Pons (tissue), 1 donor: ENCODE results near the gene KIF25.

Source experiments
- DNase-seq: peaks from one replicate; pipeline ENCODE4 v3.0.0-alpha.2; 2016; ENCODE audit warnings: low spot score

KIF25 gene

DNA sequence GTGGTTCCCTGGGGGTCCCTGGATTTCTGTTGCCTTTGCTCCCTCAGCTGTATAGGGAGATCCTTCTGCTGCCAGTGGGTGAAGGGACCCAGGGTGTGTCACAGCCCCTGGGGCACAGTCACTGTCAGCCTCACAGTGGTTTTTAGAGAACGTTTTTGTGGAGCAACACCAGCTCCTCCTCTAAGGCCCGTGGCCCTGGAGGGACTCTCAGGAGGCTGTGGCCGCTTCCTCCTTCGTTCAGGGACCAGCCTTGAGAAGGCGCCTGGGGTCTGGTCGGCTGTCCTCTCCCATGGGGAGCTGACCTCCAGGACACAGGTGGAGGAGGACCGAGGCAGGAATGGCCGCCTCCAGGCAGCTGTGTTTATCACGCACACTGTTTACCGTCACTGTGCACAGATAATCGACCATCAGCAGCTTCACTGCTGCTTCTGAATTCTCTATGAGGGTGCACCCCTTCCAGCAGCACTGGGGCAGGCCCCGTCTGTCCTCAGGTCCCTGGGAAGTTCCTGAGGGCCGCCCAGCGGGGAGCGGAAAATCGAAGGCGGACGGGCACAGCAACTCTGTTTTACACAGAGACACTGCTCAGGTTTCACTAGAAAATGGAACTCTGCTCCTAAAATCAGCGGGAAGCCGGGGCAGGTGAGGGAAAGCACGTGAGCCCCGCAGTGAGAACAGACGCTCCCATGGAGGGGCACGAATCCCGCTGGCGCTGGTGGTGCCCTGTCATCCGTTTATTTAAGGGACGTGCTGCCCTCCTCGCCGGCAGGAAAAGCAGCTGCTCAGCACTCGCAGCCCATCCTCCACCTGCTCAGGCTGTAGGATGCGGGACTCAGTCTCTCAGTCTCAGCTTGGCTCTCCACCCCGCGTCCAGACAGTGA lies 92.0 kb downstream of the KIF25 start:
- no peak for DNase-seq

DNA sequence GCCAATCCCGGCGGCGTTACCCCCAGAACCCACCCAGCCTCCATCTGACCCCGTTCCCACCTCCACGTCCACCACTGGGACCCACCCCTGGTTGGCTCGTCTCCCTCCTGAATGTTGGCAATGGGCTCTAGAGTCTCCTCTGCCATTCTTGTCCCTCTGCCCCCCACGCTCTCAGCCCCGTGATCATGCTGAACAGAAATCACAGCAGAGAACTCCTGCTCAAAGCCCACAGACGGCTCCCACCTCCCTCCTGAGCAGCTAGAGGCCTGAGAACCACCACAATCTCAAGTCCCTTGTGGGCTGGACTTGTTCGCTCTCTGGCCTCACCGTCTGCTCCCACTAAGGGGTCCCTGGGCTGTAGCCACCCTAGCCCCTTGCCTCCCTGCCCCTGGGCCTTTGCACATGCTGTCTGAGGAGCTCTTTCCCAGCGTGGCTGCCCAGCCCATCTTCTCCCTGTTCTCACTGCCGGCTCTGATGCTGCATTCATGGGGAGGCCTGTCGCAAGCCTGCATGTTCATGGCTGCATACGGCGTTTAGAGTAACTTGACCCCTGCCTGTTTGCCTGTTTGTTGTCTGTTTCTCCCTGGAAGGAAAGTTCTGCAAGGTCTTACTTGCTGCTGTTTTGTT lies 92.7 kb downstream of the KIF25 start:
- DNase-seq = no peak

DNA sequence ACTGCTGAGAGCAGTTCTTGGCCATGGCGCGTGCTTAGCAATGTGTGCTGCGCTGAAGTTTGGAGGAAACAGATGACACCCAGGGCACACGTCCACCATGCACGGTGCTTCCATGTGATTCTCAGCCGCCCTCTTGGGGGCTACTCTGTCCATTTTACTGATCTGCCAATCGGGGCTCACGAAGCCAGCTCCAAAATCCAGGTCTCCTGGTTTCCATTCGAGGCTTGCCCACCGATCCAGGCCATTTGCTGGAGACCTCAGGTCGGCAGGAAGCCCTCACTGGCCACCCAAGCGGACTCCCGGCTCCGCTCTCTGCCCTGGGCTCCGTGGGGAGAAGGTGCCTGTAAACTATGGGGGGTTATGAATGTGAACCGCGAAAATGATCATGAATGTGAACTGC lies 93.2 kb downstream of the KIF25 start:
- DNase-seq = no peak

DNA sequence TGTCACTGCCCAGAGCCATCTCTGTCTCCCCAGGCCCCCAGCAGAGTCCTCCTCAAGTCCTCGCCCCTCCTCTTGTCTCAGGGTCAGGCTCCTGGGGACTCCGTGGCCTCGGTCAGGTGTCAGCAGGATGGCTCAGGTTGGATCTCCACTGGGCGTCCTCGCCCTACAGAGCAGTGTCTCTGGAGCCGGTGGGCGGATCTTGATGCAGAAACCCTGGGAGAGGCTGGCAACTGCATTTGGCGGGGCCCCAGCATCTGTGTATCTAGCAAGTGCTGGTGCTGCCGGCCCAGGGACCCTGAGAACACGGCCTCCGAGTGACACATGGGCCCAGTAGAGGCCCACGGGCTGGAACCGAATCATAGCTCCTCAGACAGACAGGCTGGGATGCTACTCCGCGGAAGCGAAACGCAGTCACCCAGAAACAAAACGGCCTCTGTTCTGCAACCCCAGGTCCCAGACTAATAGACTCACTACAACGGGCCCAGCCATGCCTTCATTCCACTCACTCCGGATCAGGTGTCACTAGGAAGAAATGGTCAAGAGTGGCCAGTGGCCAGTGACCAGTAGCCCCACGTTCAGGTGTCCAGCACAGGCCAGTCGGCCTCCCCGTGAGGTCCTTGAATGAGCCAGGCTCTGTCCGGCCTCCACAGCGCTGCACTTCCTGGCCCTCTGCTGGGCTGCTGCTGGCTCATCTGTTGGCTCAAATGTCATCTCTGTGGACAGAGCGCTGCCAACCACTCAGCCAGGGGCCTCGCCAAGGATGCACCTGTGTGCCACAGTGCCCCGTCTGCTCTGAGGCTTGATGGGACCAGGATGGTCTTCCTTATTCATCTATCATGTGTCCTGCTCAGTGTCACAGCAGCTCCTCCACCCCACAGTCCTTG lies 94.2 kb downstream of the KIF25 start:
- DNase-seq = no peak

DNA sequence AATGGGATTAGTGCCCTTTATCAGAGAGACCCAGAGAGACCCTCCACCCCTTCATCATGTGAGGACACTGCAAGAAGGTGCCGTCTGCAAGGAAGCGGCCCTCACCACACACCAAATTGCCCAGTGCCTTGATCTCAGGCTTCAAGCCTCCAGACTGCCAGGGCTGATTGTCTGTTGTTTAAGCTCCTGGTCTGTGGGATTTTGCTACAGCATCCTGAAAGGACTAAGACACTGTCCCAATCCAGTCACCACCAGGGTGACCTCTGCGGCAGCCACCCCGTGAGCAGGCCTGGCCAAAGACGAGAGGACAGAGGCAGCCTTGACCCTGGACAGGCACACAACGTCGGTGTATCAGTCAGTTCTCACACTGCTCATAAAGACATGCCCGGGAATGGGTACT lies 95.1 kb downstream of the KIF25 start:
- DNase-seq = no peak

DNA sequence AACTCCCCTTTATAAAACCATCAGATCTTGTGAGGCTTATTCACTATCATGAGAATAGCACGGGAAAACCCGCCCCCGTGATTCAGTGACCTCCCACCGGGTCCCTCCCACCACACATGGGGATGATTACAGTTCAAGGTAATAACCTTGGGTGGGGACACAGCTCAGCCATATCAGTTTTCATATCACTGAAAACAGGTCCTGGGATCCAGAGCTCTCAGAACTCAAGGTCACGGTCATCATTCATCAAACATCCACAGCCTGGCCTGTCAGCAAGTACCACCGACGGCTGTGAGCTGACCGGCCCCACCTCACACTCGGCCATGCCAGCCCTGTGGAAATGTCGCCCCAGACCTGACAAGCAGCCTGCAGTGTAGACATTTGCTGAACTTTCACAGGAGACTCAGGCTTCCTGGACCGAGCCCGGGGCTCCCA lies 95.6 kb downstream of the KIF25 start:
- DNase-seq = no peak

DNA sequence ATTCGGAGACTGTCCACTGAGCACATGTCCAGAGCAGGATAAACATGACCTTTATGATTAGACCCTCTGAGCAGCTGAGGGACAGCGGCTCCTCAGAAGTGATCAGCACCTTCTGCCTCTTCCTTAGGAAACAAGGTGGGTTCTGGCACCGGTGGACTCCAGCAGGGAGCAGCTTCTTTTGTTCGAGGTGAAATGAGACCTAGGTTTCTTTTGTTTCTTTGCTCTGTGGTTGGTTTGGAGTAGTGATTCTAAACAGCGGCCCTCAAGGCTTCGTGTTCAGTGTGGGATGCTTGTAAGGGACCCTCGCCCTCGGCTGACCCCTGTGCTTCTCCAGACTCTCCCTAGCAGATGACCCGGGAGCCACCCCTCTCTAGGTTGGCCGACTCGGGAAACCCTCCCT lies 96.2 kb downstream of the KIF25 start:
- no peak for DNase-seq
